DMS53 (cell line): ENCODE data around the gene MMEL1.
"Not testable (repeated sequence)": the region's sequence is repeated elsewhere in the genome, so short reads cannot be mapped to it uniquely, and the experiment has no call there.

Experiments
- DNase-seq: peaks from one replicate; lab custom pipeline; 2025; lab: John Stamatoyannopoulos, UW

The MMEL1 gene, protein sequence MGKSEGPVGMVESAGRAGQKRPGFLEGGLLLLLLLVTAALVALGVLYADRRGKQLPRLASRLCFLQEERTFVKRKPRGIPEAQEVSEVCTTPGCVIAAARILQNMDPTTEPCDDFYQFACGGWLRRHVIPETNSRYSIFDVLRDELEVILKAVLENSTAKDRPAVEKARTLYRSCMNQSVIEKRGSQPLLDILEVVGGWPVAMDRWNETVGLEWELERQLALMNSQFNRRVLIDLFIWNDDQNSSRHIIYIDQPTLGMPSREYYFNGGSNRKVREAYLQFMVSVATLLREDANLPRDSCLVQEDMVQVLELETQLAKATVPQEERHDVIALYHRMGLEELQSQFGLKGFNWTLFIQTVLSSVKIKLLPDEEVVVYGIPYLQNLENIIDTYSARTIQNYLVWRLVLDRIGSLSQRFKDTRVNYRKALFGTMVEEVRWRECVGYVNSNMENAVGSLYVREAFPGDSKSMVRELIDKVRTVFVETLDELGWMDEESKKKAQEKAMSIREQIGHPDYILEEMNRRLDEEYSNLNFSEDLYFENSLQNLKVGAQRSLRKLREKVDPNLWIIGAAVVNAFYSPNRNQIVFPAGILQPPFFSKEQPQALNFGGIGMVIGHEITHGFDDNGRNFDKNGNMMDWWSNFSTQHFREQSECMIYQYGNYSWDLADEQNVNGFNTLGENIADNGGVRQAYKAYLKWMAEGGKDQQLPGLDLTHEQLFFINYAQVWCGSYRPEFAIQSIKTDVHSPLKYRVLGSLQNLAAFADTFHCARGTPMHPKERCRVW

DNA sequence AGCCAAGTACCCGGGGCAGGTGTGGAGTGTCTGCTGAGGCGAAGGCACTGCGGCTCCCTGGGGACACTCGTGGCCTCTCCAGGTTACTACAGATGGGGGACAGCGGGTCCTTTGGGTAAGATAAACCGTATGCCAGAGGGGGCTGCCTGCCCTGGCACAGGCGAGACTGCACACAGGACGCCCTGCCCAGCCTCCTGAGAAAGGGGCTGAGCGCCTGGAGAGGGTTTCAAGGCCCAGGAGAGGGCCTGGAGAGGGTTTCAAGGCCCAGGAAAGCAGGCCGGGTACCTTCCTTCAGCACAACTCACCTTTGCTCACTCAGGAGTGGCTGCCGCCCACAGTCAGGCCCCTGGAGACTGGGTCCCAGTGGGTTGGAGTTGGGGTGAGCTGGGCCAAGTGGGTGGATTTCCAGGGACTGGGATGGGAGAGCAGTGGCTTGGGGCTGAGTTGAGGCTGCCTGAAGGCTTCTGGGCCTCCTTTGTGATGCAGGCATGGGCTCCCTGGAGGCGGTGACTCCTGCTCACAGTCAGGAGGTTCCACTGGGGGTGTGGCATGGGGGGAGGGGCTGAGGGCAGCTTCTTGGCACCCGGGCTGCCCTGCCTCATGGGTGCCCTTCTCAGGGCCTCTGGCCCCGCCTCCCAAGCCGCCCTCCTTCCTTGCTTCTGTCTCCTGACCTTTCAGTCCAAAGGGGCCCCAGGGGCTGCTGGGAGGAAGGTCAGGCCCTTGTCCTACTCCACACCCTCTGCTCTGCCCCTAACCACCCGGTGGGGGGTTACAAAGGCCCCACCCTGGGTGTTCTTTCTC lies at the start of gene MMEL1:
Gene MMEL1, minus strand, starts transcription at position 456 of the 801 bp plus-strand sequence. CDS start 3,532 bp downstream, outside the sequence.
- no peak for DNase-seq

DNA sequence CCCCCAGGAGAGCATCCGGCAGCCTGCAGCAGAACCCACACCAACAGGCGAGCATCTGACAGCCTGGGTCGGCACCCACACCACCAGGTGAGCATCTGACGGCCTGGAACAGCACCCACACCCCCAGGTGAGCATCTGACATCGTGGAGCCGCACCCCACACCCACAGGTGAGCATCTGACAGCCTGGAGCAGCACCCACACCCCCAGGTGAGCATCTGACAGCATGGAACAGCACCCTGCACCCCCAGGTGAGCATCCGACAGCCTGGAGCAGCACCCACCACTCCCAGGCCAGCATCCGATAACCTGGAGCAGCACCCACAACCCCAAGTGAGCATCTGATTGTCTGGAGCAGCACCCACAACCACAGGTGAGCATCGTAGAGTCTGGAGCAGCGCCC lies 43.9 kb upstream of the MMEL1 start:
- DNase-seq: not testable (repeated sequence)

DNA sequence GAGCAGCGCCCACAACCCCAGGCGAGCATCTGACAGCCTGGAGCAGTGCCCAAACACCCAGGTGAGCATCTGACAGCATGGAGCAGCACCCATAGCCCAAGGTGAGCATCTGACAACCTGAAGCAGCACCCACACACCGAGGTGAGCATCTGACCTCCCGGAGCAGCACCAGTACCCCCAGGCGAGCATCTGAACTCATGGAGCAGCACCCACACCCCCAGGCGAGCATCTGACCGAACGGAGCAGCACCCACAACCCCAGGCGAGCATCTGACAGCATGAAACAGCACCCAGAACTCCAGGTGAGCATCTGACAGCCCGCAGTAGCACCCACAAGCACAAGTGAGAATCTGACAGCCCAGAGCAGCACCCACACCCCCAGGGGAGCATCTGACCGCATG lies 38.8 kb upstream of the MMEL1 start:
- not testable (repeated sequence) for DNase-seq

DNA sequence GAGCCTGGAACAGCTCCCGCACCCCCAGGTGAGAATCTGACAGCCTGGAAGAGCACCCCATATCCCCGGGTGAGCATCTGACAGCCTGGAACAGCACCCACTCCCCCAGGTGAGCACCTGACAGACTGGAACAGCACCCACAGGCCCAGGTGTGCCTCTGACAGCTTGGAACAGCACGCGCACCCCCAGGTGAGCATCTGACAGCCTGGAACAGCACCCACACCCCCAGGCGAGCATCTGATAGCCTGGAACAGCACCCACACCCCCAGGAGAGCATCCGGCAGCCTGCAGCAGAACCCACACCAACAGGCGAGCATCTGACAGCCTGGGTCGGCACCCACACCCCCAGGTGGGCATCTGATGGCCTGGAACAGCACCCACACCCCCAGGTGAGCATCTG lies 27.0 kb upstream of the MMEL1 start:
- DNase-seq: not testable (repeated sequence)

DNA sequence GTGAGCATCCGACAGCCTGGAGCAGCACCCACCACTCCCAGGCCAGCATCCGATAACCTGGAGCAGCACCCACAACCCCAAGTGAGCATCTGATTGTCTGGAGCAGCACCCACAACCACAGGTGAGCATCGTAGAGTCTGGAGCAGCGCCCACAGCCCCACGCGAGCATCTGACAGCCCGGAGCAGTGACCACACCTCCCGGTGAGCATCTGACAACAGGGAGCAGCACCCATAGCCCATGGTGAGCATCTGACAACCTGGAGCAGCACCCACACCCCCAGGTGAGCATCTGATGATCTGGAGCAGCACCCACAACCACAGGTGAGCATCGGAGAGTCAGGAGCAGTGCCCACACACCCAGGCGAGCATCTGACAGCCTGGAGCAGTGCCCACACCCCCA lies 25.1 kb upstream of the MMEL1 start:
- DNase-seq: not testable (repeated sequence)

DNA sequence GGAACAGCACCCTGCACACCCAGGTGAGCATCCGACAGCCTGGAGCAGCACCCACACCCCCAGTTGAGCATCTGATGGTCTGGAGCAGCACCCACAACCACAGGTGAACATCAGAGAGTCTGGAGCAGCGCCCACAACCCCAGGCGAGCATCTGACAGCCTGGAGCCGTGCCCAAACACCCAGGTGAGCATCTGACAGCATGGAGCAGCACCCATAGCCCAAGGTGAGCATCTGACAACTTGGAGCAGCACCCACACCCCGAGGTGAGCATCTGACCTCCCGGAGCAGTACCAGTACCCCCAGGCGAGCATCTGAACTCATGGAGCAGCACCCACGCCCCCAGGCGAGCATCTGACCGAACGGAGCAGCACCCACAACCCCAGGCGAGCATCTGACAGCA lies 24.3 kb upstream of the MMEL1 start:
- not testable (repeated sequence) for DNase-seq

DNA sequence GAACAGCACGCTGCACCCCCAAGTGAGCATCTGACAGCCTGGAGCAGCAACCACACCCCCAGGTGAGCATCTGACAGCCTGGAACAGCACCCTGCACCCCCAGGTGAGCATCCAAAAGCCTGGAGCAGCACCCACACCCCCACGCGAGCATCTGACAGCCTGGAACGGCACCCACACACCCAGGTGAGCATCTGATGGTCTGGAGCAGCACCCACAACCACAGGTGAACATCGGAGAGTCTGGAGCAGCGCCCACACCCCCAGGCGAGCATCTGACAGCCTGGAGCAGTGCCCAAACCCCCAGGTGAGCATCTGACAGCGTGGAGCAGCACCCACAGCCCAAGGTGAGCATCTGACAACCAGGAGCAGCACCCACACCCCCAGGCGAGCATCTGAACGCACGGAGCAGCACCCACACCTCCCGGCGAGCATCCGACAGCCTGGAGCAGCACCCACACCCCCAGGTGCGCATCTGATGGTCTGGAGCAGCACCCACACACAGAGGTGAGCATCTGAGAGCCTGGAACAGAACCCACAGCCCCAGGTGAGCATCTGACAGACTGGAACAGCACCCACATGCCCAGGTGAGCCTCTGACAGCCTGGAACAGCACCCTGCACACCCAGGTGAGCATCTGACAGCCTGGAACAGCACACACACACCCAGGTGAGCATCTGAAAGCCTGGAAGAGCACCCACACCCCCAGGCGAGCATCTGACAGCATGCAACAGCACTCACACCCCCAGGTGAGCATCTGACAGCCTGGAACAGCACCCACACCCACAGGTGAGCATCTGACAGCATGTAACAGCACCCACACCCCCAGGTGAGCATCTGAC lies 23.0 kb upstream of the MMEL1 start:
- DNase-seq: peak; percentile 12

DNA sequence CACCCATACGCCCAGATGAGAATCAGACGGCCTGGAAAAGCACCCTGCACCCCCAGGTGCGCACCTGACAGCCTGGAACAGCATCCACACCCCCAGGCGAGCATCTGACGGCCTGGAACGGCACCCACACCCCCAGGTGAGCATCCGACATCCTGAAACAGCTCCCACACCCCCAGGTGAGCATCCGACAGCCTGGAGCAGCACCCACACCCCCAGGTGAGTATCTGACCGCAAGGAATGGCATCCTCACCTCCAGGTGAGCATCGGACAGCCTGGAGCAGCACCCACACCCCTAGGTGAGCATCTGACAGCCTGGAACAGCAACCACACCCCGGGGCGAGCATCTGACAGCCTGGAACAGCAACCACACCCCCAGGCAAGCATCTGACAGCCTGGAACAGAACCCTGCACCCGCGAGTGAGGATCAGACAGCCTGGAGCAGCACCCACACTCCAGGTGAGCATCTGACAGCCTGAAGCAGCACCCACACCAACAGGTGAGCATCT lies 21.7 kb upstream of the MMEL1 start:
- peak; percentile 14 for DNase-seq

DNA sequence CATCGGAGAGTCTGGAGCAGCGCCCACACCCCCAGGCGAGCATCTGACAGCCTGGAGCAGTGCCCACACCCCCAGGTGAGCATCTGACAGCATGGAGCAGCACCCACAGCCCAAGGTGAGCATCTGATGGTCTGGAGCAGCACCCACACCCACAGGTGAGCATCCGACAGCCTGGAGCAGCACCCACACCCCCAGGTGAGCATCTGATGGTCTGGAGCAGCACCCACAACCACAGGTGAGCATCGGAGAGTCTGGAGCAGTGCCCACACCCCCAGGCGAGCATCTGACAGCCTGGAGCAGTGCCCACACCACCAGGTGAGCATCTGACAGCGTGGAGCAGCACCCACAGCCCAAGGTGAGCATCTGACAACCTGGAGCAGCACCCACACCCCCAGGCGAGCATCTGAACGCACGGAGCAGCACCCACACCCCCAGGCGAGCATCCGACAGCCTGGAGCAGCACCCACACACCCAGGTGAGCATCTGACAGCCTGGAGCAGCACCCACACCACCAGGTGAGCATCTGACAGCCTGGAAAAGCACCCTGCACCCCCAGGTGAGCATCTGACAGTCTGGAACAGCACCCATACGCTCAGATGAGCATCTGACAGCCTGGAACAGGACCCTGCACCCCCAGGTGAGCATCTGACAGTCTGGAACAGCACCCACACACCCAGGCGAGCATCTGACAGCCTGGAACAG lies 21.1 kb upstream of the MMEL1 start:
- peak; percentile 33 for DNase-seq

DNA sequence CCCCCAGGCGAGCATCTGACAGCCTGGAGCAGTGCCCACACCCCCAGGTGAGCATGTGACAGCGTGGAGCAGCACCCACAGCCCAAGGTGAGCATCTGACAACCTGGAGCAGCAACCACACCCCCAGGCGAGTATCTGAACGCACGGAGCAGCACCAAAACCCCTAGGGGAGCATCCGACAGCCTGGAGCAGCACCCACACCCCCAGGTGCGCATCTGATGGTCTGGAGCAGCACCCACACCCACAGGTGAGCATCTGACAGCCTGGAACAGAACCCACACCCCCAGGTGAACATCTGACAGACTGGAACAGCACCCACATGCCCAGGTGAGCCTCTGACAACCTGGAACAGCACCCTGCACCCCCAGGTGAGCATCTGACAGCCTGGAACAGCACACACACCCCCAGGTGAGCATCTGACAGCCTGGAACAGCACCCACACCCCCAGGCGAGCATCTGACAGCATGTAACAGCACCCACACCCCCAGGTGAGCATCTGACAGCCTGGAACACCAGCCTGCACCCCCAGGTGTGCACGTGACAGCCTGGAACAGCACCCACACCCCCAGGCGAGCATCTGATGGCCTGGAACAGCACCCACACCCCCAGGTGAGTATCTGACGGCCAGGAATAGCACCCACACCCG lies 20.2 kb upstream of the MMEL1 start:
- not testable (repeated sequence) for DNase-seq

DNA sequence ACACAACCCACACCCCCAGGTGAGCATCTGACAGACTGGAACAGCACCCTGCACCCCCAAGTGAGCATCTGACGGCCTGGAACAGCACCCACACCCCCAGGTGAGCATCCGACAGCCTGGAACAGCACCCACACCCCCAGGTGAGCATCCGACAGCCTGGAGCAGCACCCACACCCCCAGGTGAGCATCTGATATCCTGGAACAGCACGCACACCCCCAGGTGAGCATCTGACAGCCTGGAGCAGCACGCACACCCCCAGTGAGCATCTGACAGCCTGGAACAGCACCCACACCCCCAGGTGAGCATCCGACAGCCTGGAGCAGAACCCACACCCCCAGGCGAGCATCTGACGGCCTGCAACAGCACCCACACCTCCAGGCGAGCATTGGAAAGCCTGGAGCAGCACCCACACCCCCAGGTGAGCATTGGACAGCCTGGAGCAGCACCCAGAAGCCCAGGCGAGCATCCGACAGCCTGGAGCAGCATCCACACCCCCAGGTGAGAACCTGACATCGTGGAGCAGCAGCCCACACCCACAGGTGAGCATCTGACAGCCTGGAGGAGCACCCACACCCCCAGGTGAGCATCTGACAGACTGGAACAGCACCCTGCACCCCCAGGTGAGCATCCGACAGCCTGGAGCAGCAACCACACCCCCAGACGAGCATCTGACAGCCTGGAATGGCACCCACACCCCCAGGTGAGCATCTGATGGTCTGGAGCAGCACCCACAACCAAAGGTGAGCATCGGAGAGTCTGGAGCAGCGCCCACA lies 19.5 kb upstream of the MMEL1 start:
- DNase-seq: not testable (repeated sequence)

DNA sequence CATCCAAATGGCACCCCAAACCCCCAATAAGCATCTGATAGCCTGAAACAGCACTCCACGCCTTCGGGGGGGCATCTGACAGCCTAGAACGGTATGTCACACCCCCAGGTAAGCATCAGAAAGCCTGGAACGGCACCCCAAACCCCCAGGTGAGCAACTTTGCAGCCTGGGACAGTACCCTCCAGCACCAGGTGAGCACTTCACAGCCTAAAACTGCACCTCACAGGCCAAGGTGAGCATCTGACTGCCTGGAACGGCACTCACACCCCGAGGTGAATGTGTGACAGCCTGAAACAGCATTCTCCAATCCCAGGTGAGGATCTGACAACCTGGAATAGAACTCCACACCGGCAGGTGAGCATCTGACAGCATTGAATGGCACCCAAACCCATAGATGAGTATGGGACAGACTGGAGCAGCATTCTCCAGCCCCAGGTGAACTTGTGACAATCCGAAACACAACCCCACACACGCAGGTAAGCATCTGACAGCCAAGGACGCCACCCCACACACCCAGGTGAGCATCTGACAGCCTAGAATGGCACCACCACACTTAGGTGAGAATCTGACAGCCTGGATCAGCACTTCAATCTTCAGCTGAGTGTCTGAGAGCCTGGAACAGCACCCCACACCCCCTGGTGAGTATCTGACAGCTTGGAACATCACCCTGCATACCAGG lies 18.3 kb upstream of the MMEL1 start:
- no peak for DNase-seq

DNA sequence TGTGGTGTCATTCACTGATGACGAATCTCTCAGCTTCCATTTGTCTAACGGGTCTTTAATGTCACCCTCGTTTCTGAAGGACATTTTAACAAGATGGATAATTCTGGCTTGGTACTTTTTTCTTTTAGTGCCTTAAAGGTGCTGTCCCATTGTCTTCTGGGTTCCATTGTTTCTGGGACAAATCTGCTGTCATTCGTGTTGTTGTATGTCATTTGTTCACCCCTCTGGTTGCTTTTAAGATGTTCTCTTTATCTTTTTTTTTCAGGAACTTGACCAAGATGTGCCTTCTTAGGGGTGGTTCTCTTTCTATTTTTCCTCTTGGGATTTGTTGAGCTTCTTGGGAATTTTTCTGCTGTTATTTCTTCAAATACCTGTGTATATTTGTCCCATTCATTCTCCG lies 14.0 kb upstream of the MMEL1 start:
- peak; percentile 12 for DNase-seq

DNA sequence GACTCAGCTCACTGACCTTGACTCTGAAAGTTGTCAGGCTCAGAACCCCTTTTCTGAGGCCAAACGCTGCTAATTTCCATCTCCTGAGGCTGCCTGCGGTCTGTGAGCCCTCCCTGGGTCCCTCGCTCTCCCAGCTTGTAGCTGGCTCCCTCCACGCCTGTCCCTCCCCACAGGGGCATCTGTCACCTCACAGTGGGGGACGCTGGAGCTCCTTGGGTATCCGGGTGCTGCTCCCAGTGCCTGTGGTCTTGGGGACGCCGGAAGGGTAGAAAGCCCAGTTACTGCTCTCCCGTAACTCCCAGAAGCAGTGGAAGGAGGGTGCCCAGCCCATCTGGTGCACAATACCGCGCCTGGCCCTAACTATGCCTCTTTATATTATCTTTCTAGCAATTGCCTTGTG lies 13.0 kb upstream of the MMEL1 start:
- no peak for DNase-seq

DNA sequence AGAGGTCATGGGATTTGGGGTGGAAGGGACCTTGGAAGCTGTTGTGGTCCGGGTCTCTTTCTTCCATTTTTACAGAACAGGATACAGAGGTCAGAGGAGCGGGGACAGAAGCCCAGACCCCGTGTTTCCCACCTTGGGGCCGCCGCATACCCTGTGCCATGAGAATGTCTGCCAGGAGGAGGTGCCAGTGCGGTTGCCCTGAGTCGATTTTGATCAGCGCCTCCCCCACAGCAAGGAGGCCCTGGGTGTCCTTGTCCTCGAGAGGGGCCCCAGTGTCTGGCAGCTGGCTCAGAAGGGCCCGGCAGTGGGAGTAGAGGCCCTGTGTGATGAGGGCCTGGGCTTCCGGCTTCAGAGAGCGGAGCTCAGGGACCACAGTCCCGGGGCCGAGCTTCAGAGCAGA lies 12.3 kb upstream of the MMEL1 start:
- DNase-seq: no peak

DNA sequence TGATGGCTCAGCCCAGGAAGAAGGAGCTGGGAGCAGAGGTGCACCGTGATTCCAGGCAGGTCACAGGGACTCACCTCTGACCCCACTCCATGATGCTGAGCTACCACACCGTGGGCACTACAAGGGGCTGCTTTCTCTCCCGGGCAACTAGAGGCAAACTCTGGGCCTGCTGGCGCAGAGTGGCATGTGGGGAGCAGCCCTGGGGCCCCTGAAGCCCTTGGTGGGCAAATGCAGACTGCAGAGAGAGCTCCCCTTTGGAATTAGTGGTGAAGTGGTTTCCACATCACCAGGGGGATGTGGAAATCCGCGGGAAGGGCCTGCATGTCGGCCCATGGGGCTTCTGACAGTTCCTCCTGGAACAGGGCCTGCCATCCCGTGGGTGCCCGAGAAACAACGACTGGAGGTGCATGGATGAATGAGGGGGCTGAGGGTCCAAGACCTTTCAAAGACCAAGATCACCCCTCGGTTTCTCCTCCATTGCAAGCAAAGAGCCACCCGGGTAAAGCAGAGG lies 11.8 kb upstream of the MMEL1 start:
- DNase-seq: no peak

DNA sequence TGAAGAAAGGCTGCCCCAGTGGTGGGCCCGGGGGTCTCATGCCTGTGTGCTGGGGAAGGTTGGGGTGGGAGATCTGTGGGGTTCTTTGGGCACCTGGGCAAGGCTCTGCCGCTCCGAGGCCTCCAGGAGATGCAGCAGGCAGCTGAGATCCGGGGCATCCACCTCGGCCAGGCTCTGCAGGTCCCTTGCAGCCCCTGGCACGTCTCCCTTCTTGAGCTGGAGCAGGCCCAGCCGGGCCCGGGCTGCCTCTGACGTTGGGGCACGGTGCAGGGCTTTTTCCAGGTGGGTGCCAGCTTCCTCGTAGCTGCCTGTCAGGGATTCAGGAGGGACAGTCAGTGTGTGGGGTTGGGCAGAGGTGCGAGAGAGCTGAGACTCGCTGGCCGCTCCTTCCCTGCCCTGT lies 11.4 kb upstream of the MMEL1 start:
- no peak for DNase-seq

DNA sequence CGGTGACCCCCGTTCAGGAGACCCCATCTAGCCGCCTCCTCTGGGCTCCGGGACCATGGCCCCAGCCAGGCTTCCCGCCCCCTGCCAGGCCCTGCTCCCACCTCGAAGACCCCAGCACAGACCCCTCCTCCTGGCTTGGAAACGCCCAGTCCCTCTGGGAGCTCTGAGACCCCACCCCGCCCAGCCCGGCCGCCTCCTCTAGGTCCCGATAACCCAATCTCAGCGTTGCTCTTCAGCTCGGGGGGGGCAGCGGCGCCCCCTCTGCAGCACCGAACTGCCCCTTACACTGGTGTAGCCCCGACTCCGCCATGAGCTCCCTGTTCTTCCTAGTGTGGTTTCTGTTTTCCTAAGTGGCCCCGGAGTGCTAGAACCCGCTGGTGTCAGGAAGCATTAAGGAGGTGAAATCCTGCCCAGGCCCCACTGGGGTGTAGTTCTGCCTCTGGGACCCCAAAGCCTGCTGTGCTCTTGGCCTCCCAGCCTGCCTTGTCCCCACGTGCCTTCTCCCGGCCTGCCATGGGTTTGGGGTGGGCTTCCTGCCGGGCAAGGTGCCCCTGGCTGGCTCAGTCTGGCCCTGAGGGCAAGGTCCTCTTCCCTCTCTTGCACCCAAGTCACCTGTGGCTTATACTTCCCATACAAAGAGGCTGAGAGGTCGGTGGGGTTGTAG lies 10.7 kb upstream of the MMEL1 start:
- peak; percentile 20 for DNase-seq
